Kidney (tissue), 14 donors: ENCODE measurements around the gene ZNF729. TPM values are rescaled to one million over a fixed set of nuclear protein-coding genes. Genes with fewer than 3 reads are reported as not detected.

Experiments used
- DNase-seq, 5 donors: peaks; one replicate each; pipeline ENCODE4 v3.0.0-alpha.2; 2013 to 2020
- FAIRE-seq: peaks from 2 replicates; lab custom pipeline; 2012; peaks lifted over from hg19 to GRCh38; lab: Jason Lieb, UNC
- H3K27ac ChIP-seq, 2 donors: one replicate each; pipeline ENCODE4 v1.7.0; 2013; ENCODE audit warnings: low read depth in 2 of 2, low read length in 2 of 2, inconsistent platforms in 1 of 2
- H3K27me3 ChIP-seq: one replicate; pipeline ENCODE4 v1.7.1; 2013; ENCODE audit warnings: low read length, inconsistent platforms; ENCODE audit not compliant: control insufficient read depth, insufficient read depth
- H3K36me3 ChIP-seq, 3 donors: one replicate each; pipeline versions ENCODE4 v1.7.0 to v1.7.1; 2013; ENCODE audit warnings: low read length in 3 of 3, control low read depth in 1 of 3, inconsistent platforms in 1 of 3; ENCODE audit not compliant: insufficient read depth in 3 of 3, control insufficient read depth in 2 of 3
- H3K4me1 ChIP-seq, 3 donors: one replicate each; pipeline versions ENCODE4 v1.7.0 to v1.7.1; 2013; ENCODE audit warnings: low read length in 3 of 3, inconsistent platforms in 1 of 3, low read depth in 1 of 3; ENCODE audit not compliant: control insufficient read depth in 2 of 3, insufficient read depth in 2 of 3
- H3K4me3 ChIP-seq, 3 donors: one replicate each; pipeline versions ENCODE4 v1.7.0 to v1.8.1; 2013; ENCODE audit warnings: low read length in 3 of 3, control low read depth in 1 of 3, inconsistent platforms in 1 of 3
- H3K9ac ChIP-seq, 3 donors: one replicate each; pipeline versions ENCODE4 v1.7.0 to v1.7.1; 2013; ENCODE audit warnings: low read length in 3 of 3, control low read depth in 1 of 3, inconsistent platforms in 1 of 3
- H3K9me3 ChIP-seq, 3 donors: one replicate each; pipeline versions ENCODE4 v1.7.0 to v1.7.1; 2013; ENCODE audit warnings: low read length in 3 of 3, control low read depth in 1 of 3, inconsistent platforms in 1 of 3; ENCODE audit not compliant: control insufficient read depth in 2 of 3, insufficient read depth in 1 of 3
- intact Hi-C: fragments of 100-400 bp; cut with DNase I; formaldehyde crosslinking; loops from one replicate; pipeline ENCODE4 v1.11.1; 2022
- polyA plus RNA-seq: library from polyadenylated mRNA; stranded (reverse); fragments of 350-450 nt; fragmentation: Illumina TruSeq; extraction: RNeasy Lipid Tissue Mini Kit (QIAGEN cat#74804); gene quantifications from one replicate; pipeline ENCODE4 v1.2.3, GENCODE V29; 2014; ENCODE audit warnings: low read depth, low replicate concordance; ENCODE audit not compliant: insufficient read depth
- total RNA-seq: library from RNA; stranded (reverse); fragmentation: NEBNext Ultra II Directional; extraction: Animal tissue kit (Norgen Biotek cat#: 25700); gene quantifications from one replicate; pipeline ENCODE4 v1.2.1, GENCODE V29; 2021
- TF ChIP-seq, protein P1 (sequence below): IDR thresholded peaks from 3 replicates; pipeline ENCODE4 v1.5.1; 2012; ENCODE audit warnings: mild to moderate bottlenecking, moderate library complexity, borderline replicate concordance; ENCODE audit not compliant: insufficient read depth; ENCODE audit errors: extremely low read depth
- donor health status: control.
- donor health status: control.
- donor health status: control.
- donor health status: control.
- donor health status: control.
- donor health status: DM: yes; HTN: yes; CAD: no.
- donor health status: Normal renal cell carcinoma (clear cell type).

ZNF729 gene
- total and polyA plus RNA-seq, 2 donors from 2014 or later = not detected

- intact Hi-C loops = no loop called here
- Histone ChIP-seq H3K9ac (no peak overlapping the region), H3K9me3 (no peaks in the 10 kb centered on the region), H3K36me3 (no peaks in the 10 kb centered on the region), H3K4me1 (no peaks in the 10 kb centered on the region), H3K4me3 (no peak overlapping the region), H3K27me3 (no peaks in the 10 kb centered on the region), H3K27ac (no peak overlapping the region)
- FAIRE-seq (no peak), DNase-seq (no peak)
- TF ChIP-seq, protein P1, sequence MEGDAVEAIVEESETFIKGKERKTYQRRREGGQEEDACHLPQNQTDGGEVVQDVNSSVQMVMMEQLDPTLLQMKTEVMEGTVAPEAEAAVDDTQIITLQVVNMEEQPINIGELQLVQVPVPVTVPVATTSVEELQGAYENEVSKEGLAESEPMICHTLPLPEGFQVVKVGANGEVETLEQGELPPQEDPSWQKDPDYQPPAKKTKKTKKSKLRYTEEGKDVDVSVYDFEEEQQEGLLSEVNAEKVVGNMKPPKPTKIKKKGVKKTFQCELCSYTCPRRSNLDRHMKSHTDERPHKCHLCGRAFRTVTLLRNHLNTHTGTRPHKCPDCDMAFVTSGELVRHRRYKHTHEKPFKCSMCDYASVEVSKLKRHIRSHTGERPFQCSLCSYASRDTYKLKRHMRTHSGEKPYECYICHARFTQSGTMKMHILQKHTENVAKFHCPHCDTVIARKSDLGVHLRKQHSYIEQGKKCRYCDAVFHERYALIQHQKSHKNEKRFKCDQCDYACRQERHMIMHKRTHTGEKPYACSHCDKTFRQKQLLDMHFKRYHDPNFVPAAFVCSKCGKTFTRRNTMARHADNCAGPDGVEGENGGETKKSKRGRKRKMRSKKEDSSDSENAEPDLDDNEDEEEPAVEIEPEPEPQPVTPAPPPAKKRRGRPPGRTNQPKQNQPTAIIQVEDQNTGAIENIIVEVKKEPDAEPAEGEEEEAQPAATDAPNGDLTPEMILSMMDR = no peak
Observed at GRCh38 chr19:22335716-22336115, 49.5 kb downstream of the ZNF729 start.

DNA sequence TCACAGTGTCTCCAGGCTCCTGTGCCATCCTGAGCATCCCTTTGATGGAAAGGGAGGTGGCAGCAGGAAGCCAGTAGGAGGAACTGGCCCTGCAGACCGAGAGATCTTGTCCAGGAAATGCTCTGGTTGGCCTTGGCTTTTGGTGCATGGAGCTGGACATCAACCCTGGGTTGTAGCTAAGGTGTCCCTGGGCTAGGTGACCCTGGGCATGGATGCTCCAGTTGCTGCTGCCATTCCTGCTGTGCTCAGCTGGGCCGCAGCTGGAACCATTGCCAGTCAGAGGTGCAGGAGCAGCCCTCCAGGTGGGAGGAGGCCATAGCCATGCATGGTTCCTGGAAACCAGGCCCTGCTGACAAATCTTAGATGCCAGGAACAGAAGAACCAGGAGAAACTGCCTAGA is 68.4 kb downstream of the ZNF729 start:
- H3K4me3 ChIP-seq = no peak overlapping the region
- no peak overlapping the region for H3K9ac ChIP-seq
- H3K36me3 ChIP-seq = no peaks in the 10 kb centered on the region
- no peaks in the 10 kb centered on the region for H3K4me1 ChIP-seq
- H3K27ac ChIP-seq = no peak overlapping the region
- no peaks in the 10 kb centered on the region for H3K27me3 ChIP-seq
- DNase-seq = no peak
- TF ChIP-seq, protein P1 = no peak
- peaks cover 0 to 1% (median 0%) of the 10 kb centered on the region in 3 donors for H3K9me3 ChIP-seq
- no peak for FAIRE-seq
- intact Hi-C loops = no loop called here

Other genes with a start within 250 kb of the ZNF729 start
- 2.7 TPM for gene ZNF257, start 234.0 kb upstream of the ZNF729 start, total RNA-seq
- gene ZNF257, start 234.0 kb upstream of the ZNF729 start, polyA plus RNA-seq = 0.34 TPM
- 3.5 TPM for gene ZNF676, start 89.5 kb upstream of the ZNF729 start, total RNA-seq
- gene ZNF676, start 89.5 kb upstream of the ZNF729 start, polyA plus RNA-seq = 1.3 TPM
- 1.2 TPM for gene ZNF98, start 135.9 kb downstream of the ZNF729 start, total RNA-seq
- gene ZNF98, start 135.9 kb downstream of the ZNF729 start, polyA plus RNA-seq = 1.2 TPM